Sigmoid colon (tissue), 4 donors: ENCODE results near the gene OLFM4.

Source experiments
- CTCF ChIP-seq, 4 experiments: fragments of 450-650 bp in 3 of 4; fragments of 200-600 bp in 1 of 4; IDR thresholded peaks; one replicate each; pipeline ENCODE4 v1.5.1; 2016 to 2019; ENCODE audit warnings: antibody characterized with exemption in 4 of 4, mild to moderate bottlenecking in 3 of 4, moderate library complexity in 2 of 4
- POLR2A ChIP-seq, 2 donors: fragments of 450-650 bp; IDR thresholded peaks; one replicate each; pipeline ENCODE4 v1.6.1; 2016; ENCODE audit warnings: antibody characterized with exemption in 2 of 2, mild to moderate bottlenecking in 2 of 2, moderate library complexity in 2 of 2
- POLR2AphosphoS5 ChIP-seq, 4 donors: sonication (generic); formaldehyde crosslinking; IDR thresholded peaks; one replicate each; pipeline ENCODE4 v1.6.1; 2017; ENCODE audit warnings: antibody characterized with exemption in 4 of 4

- no peak for TF ChIP-seq CTCF (IDR thresholded peaks at IDR 0.05)
- no peak for TF ChIP-seq POLR2A (IDR thresholded peaks at IDR 0.05)
- no peak for TF ChIP-seq POLR2AphosphoS5 (IDR thresholded peaks at IDR 0.05)
Observed at GRCh38 chr13:53043398-53043797, 14.8 kb downstream of the OLFM4 start.
